ENCODE measurements around the gene CCR2.

The CCR2 gene

DNA sequence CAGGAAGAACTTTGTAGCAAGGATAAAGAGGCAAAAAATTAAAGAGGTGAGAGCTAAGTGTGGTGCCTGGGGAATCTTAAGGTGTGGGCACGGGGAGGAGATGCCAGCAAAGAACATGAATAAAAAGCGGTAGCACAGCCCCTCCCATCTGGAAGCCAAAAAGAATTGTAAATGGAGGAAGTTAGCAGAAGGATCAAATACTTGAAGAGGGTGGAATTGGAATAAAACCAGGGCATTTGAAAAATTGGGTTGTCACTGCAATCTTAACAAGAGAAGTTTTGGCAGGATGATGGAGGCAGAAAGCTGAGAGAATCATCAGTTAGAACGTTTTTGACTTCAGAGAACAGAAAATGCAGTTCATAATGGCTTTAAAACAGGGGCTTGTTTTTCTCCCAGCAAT, 2.4 kb downstream of the CCR2 start:
- no peak for DNase-seq

DNA sequence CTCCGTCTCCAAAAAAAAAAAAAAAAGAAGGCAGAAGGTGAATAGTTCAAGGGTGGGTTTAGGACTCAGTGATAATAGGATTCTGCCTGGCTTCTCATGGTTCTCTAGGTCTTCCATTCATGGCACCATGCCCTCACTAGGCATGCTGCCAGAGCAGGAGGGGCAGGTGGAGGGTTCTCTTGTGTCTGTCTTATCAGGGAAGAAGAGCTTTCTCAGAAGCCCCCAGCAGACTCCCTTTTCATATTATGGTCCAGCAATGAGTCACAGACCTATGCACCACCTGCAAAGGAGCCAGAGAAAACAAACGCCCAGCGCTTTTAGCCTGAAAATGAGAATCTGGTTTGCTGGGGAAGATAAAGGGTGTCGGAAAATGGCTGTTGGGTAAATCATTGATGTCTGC, 3.0 kb downstream of the CCR2 start:
- DNase-seq: no peak

DNA sequence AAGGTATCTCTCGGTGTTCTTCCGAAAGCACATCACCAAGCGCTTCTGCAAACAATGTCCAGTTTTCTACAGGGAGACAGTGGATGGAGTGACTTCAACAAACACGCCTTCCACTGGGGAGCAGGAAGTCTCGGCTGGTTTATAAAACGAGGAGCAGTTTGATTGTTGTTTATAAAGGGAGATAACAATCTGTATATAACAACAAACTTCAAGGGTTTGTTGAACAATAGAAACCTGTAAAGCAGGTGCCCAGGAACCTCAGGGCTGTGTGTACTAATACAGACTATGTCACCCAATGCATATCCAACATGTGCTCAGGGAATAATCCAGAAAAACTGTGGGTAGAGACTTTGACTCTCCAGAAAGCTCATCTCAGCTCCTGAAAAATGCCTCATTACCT, 4.6 kb downstream of the CCR2 start:
- no peak for DNase-seq

DNA sequence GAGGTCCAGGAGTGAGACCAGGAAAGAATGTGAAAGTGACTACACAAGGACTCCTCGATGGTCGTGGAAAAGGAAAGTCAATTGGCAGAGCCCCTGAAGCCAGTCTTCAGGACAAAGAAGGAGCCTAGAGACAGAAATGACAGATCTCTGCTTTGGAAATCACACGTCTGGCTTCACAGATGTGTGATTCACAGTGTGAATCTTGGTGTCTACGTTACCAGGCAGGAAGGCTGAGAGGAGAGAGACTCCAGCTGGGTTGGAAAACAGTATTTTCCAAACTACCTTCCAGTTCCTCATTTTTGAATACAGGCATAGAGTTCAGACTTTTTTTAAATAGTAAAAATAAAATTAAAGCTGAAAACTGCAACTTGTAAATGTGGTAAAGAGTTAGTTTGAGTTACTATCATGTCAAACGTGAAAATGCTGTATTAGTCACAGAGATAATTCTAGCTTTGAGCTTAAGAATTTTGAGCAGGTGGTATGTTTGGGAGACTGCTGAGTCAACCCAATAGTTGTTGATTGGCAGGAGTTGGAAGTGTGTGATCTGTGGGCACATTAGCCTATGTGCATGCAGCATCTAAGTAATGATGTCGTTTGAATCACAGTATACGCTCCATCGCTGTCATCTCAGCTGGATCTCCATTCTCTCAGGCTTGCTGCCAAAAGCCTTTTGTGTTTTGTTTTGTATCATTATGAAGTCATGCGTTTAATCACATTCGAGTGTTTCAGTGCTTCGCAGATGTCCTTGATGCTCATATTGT, 6.0 kb downstream of the CCR2 start:
- no peak for DNase-seq

DNA sequence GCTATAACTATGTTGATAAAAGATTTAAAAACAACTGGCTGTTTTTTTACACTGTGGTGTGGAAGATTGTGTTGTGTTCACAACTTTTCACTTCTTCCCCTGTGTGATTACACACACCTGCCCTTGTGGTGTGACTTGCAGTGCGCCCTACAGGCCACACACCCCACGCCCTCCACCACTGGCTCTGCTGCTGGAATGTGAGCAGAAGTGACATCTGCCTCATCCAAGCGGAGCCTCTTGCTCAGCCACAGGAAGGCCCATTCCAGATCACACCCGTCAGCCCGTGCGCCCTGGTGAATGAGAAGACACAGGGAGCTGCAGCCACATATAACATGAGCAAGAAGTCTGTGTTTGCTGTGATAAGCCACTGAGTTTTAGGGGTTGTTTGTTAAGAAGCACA, 7.0 kb downstream of the CCR2 start:
- DNase-seq: no peak

DNA sequence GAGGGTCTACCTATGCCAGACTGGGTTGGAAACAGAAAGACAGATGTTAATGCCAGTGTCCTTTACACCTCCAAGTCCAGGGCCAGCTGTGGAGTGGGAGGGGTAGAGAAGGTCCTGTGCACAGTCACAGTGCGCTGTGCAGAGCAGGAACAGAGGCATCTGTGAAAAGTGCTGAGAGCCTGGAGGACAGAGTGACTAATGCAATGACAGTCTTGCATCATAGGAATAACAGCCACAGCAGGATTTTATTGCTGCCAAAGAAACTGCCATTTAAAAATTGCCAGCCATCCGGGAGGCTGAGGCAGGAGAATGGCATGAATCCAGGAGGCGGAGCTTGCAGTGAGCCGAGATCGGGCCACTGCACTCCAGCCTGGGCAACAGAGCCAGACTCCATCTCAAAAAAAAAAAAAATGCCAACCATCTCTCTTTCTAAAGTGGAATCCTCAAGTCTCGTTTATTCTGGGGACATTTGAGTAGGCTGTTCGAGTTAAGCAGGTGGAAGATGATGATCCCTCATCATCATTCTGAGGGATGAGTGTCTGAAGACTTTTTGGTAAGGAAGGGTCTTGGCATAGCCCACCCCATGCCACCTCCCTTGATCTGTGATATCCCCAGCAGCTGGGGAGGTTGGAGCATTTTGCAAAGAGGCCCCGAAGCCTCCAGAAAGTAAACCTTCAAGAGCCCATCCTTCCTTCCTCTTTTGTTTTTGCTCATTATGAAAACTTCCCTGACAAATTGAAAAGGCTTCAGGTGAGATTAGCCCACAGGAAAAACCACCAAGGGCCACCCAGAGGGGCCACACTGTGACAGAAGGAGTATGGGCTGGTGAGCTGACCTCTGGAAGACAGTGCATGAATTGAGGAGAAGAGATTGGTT, 7.7 kb downstream of the CCR2 start:
- DNase-seq: no peak

DNA sequence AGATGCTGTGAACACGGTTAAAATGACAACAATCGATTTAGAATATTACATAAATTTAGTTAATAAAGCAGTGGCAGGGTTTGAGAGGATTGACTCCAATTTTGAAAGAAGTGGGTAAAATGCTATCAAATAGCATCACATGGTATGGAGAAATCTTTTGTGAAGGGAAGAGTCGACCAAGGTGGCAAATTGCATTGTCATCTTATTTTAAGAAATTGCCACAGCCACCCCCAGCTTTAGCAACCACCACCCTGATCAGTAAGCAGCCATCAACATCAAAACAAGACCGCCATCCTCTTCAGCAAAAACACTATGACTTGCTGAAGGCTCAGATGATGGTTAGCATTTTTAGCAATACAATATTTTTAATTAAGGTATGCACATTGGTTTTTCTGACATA, 11.1 kb downstream of the CCR2 start:
- no peak for DNase-seq

DNA sequence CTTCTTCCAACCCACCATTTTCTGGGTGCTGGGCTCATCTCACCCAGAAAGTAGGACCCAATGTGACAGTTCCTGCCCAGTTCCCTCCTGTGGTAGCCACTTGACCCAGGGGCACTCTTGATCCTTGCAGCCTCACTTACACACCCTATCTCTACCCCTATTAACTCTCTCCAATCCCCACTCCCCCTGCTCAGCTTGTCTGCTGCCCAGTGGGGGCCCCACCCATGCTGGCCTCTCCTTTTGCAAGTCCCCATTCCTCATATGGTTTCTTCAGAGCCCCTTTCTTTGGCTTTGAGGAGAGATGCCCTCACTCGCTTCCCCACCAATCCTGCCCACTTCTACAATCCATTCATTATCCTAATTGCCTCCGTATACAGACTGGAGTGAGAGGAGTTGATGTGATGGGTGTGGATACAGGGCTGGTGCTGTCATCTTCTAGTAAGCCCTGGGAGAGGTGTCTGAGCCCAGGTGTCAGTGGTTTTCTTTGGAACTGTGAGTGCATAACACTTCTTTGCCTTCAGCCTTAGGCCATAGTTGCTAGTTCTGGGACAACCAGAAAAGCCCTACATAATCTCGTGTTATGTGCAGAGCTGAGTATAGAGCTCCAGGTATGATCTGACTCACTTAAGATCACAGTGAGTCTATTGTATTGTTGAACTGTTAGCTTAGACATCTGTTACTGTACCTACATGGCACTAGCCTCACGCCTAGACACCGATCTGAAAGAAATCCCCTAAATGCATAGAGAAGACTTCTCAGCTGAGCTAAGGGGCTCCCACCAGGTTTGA, 12.0 kb downstream of the CCR2 start:
- DNase-seq: no peak

DNA sequence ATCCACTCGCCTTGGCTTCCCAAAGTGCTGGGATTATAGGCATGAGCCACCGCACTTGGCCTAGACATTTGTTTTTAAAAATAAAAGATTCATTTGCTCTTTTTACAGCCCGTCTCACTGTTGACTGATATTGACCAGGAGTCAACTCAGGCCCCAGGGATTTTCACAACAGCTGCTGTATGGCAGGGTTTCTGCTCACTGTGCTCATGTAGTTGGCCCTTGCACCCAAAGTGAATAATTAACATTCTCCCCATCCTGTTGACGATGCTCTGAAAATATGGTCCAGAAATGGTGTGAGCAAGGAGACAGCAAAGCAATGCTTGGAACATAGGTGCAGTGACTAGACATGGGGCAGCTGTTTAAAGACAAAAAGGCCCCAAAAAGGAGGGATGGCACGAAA, 13.9 kb downstream of the CCR2 start:
- DNase-seq: no peak

DNA sequence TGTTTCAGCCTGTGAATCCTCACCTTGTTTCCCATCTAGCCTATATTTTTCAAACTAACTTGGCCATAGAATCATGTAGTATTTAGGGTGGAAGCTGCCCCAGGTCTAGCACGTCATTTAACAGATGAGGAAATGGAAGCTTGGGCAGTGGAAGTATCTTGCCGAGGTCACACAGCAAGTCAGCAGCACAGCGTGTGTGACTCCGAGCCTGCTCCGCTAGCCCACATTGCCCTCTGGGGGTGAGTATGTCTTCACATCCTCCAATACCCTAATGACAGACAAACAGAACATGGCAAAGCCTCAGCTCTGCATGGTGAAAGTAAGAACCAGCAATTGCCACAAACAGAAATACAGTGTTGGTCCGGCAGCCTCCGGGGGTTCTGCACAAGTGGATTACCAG, 14.7 kb downstream of the CCR2 start:
- peak; percentile 49 for DNase-seq

DNA sequence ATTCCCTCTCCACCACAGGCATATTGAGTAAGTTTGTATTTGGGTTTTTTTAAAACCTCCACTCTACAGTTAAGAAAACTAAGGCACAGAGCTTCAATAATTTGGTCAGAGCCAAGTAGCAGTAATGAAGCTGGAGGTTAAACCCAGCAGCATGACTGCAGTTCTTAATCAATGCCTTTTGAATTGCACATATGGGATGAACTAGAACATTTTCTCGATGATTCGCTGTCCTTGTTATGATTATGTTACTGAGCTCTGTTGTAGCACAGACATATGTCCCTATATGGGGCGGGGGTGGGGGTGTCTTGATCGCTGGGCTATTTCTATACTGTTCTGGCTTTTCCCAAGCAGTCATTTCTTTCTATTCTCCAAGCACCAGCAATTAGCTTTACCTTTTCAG, 15.2 kb downstream of the CCR2 start:
- DNase-seq: no peak

DNA sequence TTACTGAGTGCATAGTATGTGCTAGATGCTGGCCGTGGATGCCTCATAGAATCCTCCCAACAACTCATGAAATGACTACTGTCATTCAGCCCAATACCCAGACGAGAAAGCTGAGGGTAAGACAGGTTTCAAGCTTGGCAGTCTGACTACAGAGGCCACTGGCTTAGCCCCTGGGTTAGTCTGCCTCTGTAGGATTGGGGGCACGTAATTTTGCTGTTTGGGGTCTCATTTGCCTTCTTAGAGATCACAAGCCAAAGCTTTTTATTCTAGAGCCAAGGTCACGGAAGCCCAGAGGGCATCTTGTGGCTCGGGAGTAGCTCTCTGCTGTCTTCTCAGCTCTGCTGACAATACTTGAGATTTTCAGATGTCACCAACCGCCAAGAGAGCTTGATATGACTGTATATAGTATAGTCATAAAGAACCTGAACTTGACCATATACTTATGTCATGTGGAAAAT, 15.8 kb downstream of the CCR2 start:
- DNase-seq: no peak

DNA sequence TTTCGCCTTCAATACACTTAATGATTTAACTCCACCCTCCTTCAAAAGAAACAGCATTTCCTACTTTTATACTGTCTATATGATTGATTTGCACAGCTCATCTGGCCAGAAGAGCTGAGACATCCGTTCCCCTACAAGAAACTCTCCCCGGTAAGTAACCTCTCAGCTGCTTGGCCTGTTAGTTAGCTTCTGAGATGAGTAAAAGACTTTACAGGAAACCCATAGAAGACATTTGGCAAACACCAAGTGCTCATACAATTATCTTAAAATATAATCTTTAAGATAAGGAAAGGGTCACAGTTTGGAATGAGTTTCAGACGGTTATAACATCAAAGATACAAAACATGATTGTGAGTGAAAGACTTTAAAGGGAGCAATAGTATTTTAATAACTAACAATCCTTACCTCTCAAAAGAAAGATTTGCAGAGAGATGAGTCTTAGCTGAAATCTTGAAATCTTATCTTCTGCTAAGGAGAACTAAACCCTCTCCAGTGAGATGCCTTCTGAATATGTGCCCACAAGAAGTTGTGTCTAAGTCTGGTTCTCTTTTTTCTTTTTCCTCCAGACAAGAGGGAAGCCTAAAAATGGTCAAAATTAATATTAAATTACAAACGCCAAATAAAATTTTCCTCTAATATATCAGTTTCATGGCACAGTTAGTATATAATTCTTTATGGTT, 17.1 kb downstream of the CCR2 start, which contains the start of gene CCR5:
TSS of gene CCR5 (plus strand) at position 108 of the 680 bp plus-strand sequence. CDS start 1,957 bp downstream, outside the sequence.
- no peak for DNase-seq

DNA sequence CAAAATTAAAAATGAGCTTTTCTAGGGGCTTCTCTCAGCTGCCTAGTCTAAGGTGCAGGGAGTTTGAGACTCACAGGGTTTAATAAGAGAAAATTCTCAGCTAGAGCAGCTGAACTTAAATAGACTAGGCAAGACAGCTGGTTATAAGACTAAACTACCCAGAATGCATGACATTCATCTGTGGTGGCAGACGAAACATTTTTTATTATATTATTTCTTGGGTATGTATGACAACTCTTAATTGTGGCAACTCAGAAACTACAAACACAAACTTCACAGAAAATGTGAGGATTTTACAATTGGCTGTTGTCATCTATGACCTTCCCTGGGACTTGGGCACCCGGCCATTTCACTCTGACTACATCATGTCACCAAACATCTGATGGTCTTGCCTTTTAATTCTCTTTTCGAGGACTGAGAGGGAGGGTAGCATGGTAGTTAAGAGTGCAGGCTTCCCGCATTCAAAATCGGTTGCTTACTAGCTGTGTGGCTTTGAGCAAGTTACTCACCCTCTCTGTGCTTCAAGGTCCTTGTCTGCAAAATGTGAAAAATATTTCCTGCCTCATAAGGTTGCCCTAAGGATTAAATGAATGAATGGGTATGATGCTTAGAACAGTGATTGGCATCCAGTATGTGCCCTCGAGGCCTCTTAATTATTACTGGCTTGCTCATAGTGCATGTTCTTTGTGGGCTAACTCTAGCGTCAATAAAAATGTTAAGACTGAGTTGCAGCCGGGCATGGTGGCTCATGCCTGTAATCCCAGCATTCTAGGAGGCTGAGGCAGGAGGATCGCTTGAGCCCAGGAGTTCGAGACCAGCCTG, 17.8 kb downstream of the CCR2 start:
- no peak for DNase-seq

DNA sequence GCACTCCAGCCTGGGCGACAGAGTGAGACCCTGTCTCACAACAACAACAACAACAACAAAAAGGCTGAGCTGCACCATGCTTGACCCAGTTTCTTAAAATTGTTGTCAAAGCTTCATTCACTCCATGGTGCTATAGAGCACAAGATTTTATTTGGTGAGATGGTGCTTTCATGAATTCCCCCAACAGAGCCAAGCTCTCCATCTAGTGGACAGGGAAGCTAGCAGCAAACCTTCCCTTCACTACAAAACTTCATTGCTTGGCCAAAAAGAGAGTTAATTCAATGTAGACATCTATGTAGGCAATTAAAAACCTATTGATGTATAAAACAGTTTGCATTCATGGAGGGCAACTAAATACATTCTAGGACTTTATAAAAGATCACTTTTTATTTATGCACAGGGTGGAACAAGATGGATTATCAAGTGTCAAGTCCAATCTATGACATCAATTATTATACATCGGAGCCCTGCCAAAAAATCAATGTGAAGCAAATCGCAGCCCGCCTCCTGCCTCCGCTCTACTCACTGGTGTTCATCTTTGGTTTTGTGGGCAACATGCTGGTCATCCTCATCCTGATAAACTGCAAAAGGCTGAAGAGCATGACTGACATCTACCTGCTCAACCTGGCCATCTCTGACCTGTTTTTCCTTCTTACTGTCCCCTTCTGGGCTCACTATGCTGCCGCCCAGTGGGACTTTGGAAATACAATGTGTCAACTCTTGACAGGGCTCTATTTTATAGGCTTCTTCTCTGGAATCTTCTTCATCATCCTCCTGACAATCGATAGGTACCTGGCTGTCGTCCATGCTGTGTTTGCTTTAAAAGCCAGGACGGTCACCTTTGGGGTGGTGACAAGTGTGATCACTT, 18.8 kb downstream of the CCR2 start:
- DNase-seq: no peak

DNA sequence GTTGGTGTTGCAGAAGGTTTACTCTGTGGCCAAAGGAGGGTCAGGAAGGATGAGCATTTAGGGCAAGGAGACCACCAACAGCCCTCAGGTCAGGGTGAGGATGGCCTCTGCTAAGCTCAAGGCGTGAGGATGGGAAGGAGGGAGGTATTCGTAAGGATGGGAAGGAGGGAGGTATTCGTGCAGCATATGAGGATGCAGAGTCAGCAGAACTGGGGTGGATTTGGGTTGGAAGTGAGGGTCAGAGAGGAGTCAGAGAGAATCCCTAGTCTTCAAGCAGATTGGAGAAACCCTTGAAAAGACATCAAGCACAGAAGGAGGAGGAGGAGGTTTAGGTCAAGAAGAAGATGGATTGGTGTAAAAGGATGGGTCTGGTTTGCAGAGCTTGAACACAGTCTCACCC, 20.8 kb downstream of the CCR2 start:
- no peak for DNase-seq

DNA sequence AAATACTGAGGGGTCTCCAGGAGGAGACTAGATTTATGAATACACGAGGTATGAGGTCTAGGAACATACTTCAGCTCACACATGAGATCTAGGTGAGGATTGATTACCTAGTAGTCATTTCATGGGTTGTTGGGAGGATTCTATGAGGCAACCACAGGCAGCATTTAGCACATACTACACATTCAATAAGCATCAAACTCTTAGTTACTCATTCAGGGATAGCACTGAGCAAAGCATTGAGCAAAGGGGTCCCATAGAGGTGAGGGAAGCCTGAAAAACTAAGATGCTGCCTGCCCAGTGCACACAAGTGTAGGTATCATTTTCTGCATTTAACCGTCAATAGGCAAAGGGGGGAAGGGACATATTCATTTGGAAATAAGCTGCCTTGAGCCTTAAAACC, 21.3 kb downstream of the CCR2 start:
- no peak for DNase-seq

DNA sequence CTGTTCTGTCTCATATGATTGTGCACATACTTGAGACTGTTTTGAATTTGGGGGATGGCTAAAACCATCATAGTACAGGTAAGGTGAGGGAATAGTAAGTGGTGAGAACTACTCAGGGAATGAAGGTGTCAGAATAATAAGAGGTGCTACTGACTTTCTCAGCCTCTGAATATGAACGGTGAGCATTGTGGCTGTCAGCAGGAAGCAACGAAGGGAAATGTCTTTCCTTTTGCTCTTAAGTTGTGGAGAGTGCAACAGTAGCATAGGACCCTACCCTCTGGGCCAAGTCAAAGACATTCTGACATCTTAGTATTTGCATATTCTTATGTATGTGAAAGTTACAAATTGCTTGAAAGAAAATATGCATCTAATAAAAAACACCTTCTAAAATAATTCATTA, 21.9 kb downstream of the CCR2 start:
- no peak for DNase-seq

DNA sequence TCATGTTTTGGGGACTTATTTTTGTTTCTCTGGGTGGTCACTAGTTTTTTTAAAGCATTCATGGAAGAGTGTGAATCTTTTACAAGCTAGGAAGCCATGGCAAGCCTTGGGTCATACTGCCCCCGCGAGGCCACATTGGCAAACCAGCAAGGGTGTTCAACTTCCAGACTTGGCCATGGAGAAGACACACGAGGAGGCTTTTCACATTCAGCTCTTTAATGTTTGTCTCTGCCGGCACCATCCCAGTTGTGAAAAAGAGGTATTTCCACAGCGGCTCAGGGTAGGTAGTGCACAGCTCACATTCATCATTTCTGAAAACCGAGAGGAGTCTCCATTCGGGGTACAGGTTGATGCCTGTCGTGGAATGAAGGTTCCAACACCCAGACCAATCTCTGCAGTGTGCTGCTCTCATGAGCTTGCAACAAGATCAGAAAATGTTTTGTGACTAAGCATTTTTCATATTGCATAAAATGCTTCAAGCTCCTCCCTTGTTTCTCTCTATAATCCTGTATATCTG, 24.6 kb downstream of the CCR2 start:
- peak; percentile 56 for DNase-seq

DNA sequence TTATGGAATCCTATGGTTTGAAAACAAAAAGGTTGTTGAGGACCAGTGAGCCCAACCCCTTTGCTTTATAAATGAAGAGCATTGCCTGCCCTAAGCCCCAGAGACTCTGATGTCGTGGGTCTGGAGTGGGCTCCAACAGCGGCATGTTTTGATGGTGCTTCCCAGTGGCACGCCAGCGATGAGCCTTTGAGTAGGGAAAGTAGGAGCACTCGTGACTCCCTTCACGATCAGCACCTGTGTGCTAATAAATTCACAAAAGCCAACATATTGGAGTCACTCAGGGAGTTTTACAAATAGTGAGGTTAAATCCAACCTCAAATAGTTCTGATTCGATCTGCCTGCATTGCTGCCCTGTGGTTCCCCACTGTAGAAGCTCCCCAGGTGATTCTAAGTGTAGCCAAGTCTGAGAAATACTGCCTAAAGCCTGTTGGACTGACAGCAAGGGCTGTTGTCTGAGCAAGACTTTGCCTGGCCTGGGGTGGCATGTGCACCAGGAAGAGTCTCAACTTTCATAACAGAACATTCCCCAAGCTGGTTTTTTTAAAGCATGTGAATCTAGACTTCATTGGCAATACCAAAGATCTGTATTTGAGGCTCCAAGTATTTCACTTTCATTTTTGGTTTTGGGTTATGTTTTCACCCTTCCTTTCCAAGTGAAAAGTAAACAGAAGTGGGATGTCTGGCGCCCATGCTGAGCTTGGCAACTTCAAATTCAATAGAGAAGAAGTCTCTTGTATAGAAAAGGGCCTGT, 26.7 kb downstream of the CCR2 start:
- no peak for DNase-seq
